Right lobe of liver (tissue), 6 donors: Measurements from ENCODE around the gene CXCL1. TPM values are rescaled to one million over a fixed set of nuclear protein-coding genes. Genes with fewer than 3 reads are reported as not detected.

Experiments used
- ATAC-seq, 4 donors: fragments of 200-7000 bp; cut with Tn5 transposase; one replicate each; pipeline ENCODE4 v1.9.1; 2020; ENCODE audit warnings: mild to moderate bottlenecking in 4 of 4, moderate library complexity in 4 of 4
- DNase-seq, 3 donors: peaks; one replicate each; pipeline ENCODE4 v3.0.0-alpha.2; 2020
- H3K27ac ChIP-seq, 3 donors: fragments of 200-600 bp; one replicate each; pipeline ENCODE4 v1.8.0; 2022
- H3K27me3 ChIP-seq, 2 donors: fragments of 200-600 bp; one replicate each; pipeline ENCODE4 v1.8.0; 2022
- H3K36me3 ChIP-seq, 4 donors: fragments of 200-600 bp; sonication (generic) in 1 of 4; one replicate each; pipeline versions ENCODE4 v1.5.1 to v1.8.0; 2017 to 2022; ENCODE audit warnings: control low read depth in 1 of 4
- H3K4me1 ChIP-seq, 4 donors: fragments of 200-600 bp; sonication (generic) in 1 of 4; one replicate each; pipeline versions ENCODE4 v1.5.1 to v1.8.0; 2017 to 2022; ENCODE audit warnings: control low read depth in 1 of 4
- H3K4me3 ChIP-seq, 3 donors: fragments of 200-600 bp; one replicate each; pipeline ENCODE4 v1.8.0; 2022
- H3K9me3 ChIP-seq, 4 donors: fragments of 200-600 bp; sonication (generic) in 1 of 4; one replicate each; pipeline versions ENCODE4 v1.5.1 to v1.8.0; 2017 to 2022; ENCODE audit warnings: control low read depth in 1 of 4
- CTCF ChIP-seq, 4 donors: fragments of 200-600 bp in 3 of 4; fragments of 450-650 bp in 1 of 4; IDR thresholded peaks; one replicate each; pipeline versions ENCODE4 v1.5.1 to v1.8.0; 2016 to 2022; ENCODE audit warnings: antibody characterized with exemption in 4 of 4, mild to moderate bottlenecking in 2 of 4
- POLR2A ChIP-seq: fragments of 450-650 bp; IDR thresholded peaks from one replicate; pipeline ENCODE4 v1.6.1; 2017; ENCODE audit warnings: antibody characterized with exemption, mild to moderate bottlenecking
- WGBS: methylation state at CpG from one replicate; pipeline ENCODE4 v1.1.6; 2018; ENCODE audit warnings: low coverage, low lambda C conversion rate; ENCODE audit not compliant: insufficient coverage; ENCODE audit errors: missing lambda C conversion rate; 5-methylcytosine and 5-hydroxymethylcytosine counted together
- intact Hi-C, 2 donors: fragments of 100-400 bp; cut with DNase I; formaldehyde crosslinking; loops; one replicate each; pipeline versions ENCODE4 v1.11.2 to v1.14.1; 2022
- total RNA-seq, 6 experiments: library from RNA; depleted of rRNA in 2 of 6; stranded (reverse); fragments of >200 nt in 2 of 6; fragmentation: NEBNext Ultra II Directional in 3 of 6; extraction: Animal tissue kit (Norgen Biotek cat#: 25700) in 3 of 6; gene quantifications; one replicate each; pipeline versions ENCODE4 v1.1.0 to v1.2.4, GENCODE V29; 2016 to 2023
- donor health status: DM: no; HTN: yes; CAD: no.
- donor health status: DM: no; HTN: no; CAD: no.
- donor health status: DM: no; HTN: no; CAD: no.
- donor health status: DM: no; HTN: yes; CAD: no.
- donor health status: DM: no; HTN: yes; CAD: no.

Gene CXCL1
- total RNA-seq, 6 experiments from 2014 or later: 0.42 to 33.1 (median 4.3) TPM

- no peaks in the 10 kb centered on the region for H3K9me3 ChIP-seq
- no peaks in the 10 kb centered on the region for H3K36me3 ChIP-seq
- H3K4me3 ChIP-seq: no peak overlapping the region
- 60% methylated on average over 1 of the region's 2 CpGs for WGBS
- ATAC-seq: no peak
- TF ChIP-seq POLR2A (no peak), CTCF (IDR thresholded peaks at IDR 0.05) (no peak)
- H3K4me1 ChIP-seq: no peaks in the 10 kb centered on the region
- no peaks in the 10 kb centered on the region for H3K27me3 ChIP-seq
- DNase-seq: no peak
- no peak overlapping the region for H3K27ac ChIP-seq
- intact Hi-C loops: no loop called here
Measured at GRCh38 chr4:73917081-73917501, 47.9 kb downstream of the CXCL1 start.

GRCh38 chr4:73918058-73918457 is 48.9 kb downstream of the CXCL1 start:
- TF ChIP-seq POLR2A (no peak), CTCF (IDR thresholded peaks at IDR 0.05) (no peak)
- Histone ChIP-seq H3K27me3 (no peaks in the 10 kb centered on the region), H3K4me3 (no peak overlapping the region), H3K36me3 (no peaks in the 10 kb centered on the region), H3K4me1 (no peaks in the 10 kb centered on the region), H3K9me3 (no peaks in the 10 kb centered on the region), H3K27ac (no peak overlapping the region)
- 75% methylated on average over 2 of the region's 2 CpGs for WGBS
- DNase-seq (no peak), ATAC-seq (no peak)
- intact Hi-C loops: no loop called here

DNA sequence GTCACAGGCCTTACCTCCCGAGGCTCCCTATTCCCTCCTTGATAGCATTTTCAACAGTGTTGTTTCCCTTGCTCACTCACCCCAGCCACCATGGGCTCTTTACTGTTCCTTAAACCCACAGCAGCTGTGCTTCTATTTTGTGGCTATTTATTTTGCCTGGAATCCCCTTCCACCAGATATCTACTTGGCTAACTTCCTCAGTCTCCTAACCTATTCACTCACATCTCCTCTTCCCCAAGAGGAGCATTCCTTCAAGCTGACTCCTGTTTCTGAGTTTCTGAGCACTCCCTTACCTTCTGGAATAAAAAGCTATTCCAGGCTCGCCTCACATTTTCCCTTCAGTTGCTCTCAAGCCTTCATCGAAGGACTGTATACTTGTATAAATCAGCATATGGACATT is 50.5 kb downstream of the CXCL1 start:
- TF ChIP-seq CTCF (IDR thresholded peaks at IDR 0.05) (no peak), POLR2A (no peak)
- intact Hi-C loops: no loop called here
- no peaks in the 10 kb centered on the region for H3K36me3 ChIP-seq
- H3K9me3 ChIP-seq: no peaks in the 10 kb centered on the region
- ATAC-seq (no peak), DNase-seq (no peak)
- 87% methylated on average over 3 of the region's 3 CpGs for WGBS
- no peaks in the 10 kb centered on the region for H3K27me3 ChIP-seq
- no peaks in the 10 kb centered on the region for H3K4me1 ChIP-seq
- H3K27ac ChIP-seq: no peak overlapping the region
- no peak overlapping the region for H3K4me3 ChIP-seq

Other genes with a start within 250 kb of the CXCL1 start
- gene RASSF6, start 249.0 kb upstream of the CXCL1 start, total RNA-seq: 1 to 10 TPM in 3 of 6 experiments, under 1 TPM in 3; 0.22 to 2.2 (median 0.91) TPM
- gene CXCL8, start 128.8 kb upstream of the CXCL1 start, total RNA-seq: 10 to 100 TPM in 3 of 6 experiments, 1 to 10 TPM in 1, under 1 TPM in 2; 0.31 to 32.8 (median 12.9) TPM
- gene CXCL6, start 32.7 kb upstream of the CXCL1 start, total RNA-seq: 10 to 100 TPM in 2 of 6 experiments, 1 to 10 TPM in 3, under 1 TPM in 1; 0.68 to 22.7 (median 5.4) TPM
- gene PF4V1, start 16.1 kb upstream of the CXCL1 start, total RNA-seq: not detected
- 1 to 10 TPM in 3 of 6 experiments, under 1 TPM in 1, not detected in 2; 0.74 to 2.2 (median 1.5) TPM for gene PF4, start 112.6 kb downstream of the CXCL1 start, total RNA-seq
- 1 to 10 TPM in 3 of 6 experiments, under 1 TPM in 2, not detected in 1; 0.42 to 8.5 (median 1.2) TPM for gene PPBP, start 118.8 kb downstream of the CXCL1 start, total RNA-seq
- under 1 TPM in 3 of 6 experiments, not detected in 3; 0.10 to 1.00 (median 0.19) TPM for gene CXCL5, start 129.3 kb downstream of the CXCL1 start, total RNA-seq
- 1 to 10 TPM in 1 of 6 experiments, under 1 TPM in 3, not detected in 2; 0.25 to 2.0 (median 0.62) TPM for gene CXCL3, start 169.3 kb downstream of the CXCL1 start, total RNA-seq
- 100 to 1,000 TPM in 5 of 6 experiments, 10 to 100 TPM in 1; 34.8 to 333 (median 143) TPM for gene CXCL2, start 229.8 kb downstream of the CXCL1 start, total RNA-seq